Cerebellar cortex (tissue), 1 donor: Measurements from ENCODE around the gene MMP10.

Experiments
- DNase-seq: peaks from one replicate; pipeline ENCODE4 v3.0.0-alpha.2; 2015; ENCODE audit warnings: low spot score

Gene MMP10

GRCh38 chr11:102727890-102728289, 52.5 kb downstream of the MMP10 start:
- no peak for DNase-seq

- DNase-seq = no peak
Observed at GRCh38 chr11:102724904-102725500, 55.4 kb downstream of the MMP10 start, which contains the start of gene MMP8. Gene MMP8 (minus strand): TSS chr11:102724954. CDS start chr11:102724855, 99 bp downstream.

GRCh38 chr11:102722821-102723220, 57.6 kb downstream of the MMP10 start:
- DNase-seq = no peak
